Body of pancreas (tissue), 4 donors: ENCODE results near the gene CBR1. TPM values are rescaled to one million over a fixed set of nuclear protein-coding genes. Genes with fewer than 3 reads are reported as not detected.

Experiments used
- ATAC-seq: fragments of 150-250 bp; one replicate; pipeline ENCODE4 v1.9.1; 2016
- DNase-seq, 4 donors: peaks; one replicate each; pipeline ENCODE4 v3.0.0-alpha.2; 2019
- H3K27ac ChIP-seq, 4 donors: fragments of 200-600 bp; sonication (generic); 1 replicate in 3 of 4; 2 replicates in 1 of 4; pipeline versions ENCODE4 v1.5.1 to v1.6.1; 2016 to 2019; ENCODE audit warnings: mild to moderate bottlenecking in 1 of 4, mixed read lengths in 1 of 4, moderate library complexity in 1 of 4
- H3K27me3 ChIP-seq, 2 donors: fragments of 200-600 bp; sonication (generic); one replicate each; pipeline ENCODE4 v1.6.0; 2016; ENCODE audit warnings: mild to moderate bottlenecking in 1 of 2
- H3K36me3 ChIP-seq, 2 donors: fragments of 200-600 bp; sonication (generic); replicated peaks in 1 of 2; 2 replicates each; pipeline ENCODE4 v1.5.1; 2016; ENCODE audit warnings: low read depth in 2 of 2; ENCODE audit not compliant: insufficient read depth in 1 of 2
- H3K4me1 ChIP-seq: fragments of 200-600 bp; sonication (generic); one replicate; pipeline ENCODE4 v1.6.0; 2016
- H3K4me3 ChIP-seq, 2 donors: fragments of 200-600 bp; sonication (generic); 1 replicate in 1 of 2; 2 replicates in 1 of 2; pipeline ENCODE4 v1.5.1; 2016 to 2019
- H3K9me3 ChIP-seq, 3 donors: fragments of 200-600 bp; sonication (generic); 1 replicate in 2 of 3; 2 replicates in 1 of 3; pipeline ENCODE4 v1.5.1; 2016
- CTCF ChIP-seq, 7 experiments: fragments of 450-650 bp in 4 of 7; fragments of 200-600 bp in 3 of 7; sonication (generic) in 3 of 7; IDR thresholded peaks; one replicate each; pipeline ENCODE4 v1.5.1; 2016 to 2019; ENCODE audit warnings: antibody characterized with exemption in 7 of 7
- POLR2A ChIP-seq, 3 donors: fragments of 450-650 bp; IDR thresholded peaks; one replicate each; pipeline ENCODE4 v1.6.1; 2016; ENCODE audit warnings: antibody characterized with exemption in 3 of 3, mild to moderate bottlenecking in 2 of 3
- WGBS, 2 donors: methylation state at CpG; one replicate each; pipeline ENCODE4 v1.1.5; 2017; 5-methylcytosine and 5-hydroxymethylcytosine counted together
- intact Hi-C: fragments of 100-400 bp; cut with DNase I; formaldehyde crosslinking; loops from one replicate; pipeline ENCODE4 v1.15.1; 2023
- total RNA-seq, 2 donors: library from RNA; depleted of rRNA; stranded (reverse); fragments of >200 nt; gene quantifications; one replicate each; pipeline ENCODE4 v1.1.0, GENCODE V29; 2016

The CBR1 gene
- total RNA-seq, 2 donors from 2014 or later: 78.8 to 80.7 TPM

GRCh38 chr21:36047139-36047538 is 22.7 kb upstream of the CBR1 start:
- H3K36me3 ChIP-seq: peaks cover 8 to 29% of the 10 kb centered on the region in 2 donors
- intact Hi-C loops: no loop called here
- no peaks in the 10 kb centered on the region for H3K4me1 ChIP-seq
- no peaks in the 10 kb centered on the region for H3K27me3 ChIP-seq
- no peak overlapping the region for H3K27ac ChIP-seq
- no peaks in the 10 kb centered on the region for H3K9me3 ChIP-seq
- TF ChIP-seq POLR2A (IDR thresholded peaks at IDR 0.05) (no peak), CTCF (IDR thresholded peaks at IDR 0.05) (no peak)
- ATAC-seq (no peak), DNase-seq (no peak)
- WGBS, 2 donors: 83 to 84% methylated on average over 7 of the region's 7 CpGs
- no peak overlapping the region for H3K4me3 ChIP-seq

- 92% methylated on average over 7 of the region's 7 CpGs for WGBS, 2 donors
- ATAC-seq: no peak
- no peaks in the 10 kb centered on the region for H3K27me3 ChIP-seq
- TF ChIP-seq CTCF (IDR thresholded peaks at IDR 0.05) (no peak), POLR2A (IDR thresholded peaks at IDR 0.05) (no peak)
- no peak for DNase-seq
- no peaks in the 10 kb centered on the region for H3K9me3 ChIP-seq
- intact Hi-C loops: no loop called here
- H3K4me3 ChIP-seq: no peak overlapping the region
- no peaks in the 10 kb centered on the region for H3K4me1 ChIP-seq
- H3K27ac ChIP-seq: no peak overlapping the region
- H3K36me3 ChIP-seq: peaks cover 8 to 29% of the 10 kb centered on the region in 2 donors
Measured at GRCh38 chr21:36048357-36048756, 21.5 kb upstream of the CBR1 start.

- Histone ChIP-seq H3K36me3 (peaks cover 17 to 33% of the 10 kb centered on the region in 2 donors), H3K9me3 (no peaks in the 10 kb centered on the region), H3K4me3 (no peak overlapping the region), H3K4me1 (peaks cover 6% of the 10 kb centered on the region), H3K27me3 (no peaks in the 10 kb centered on the region), H3K27ac (no peak overlapping the region)
- ATAC-seq: no peak
- 80 to 83% methylated on average over 10 of the region's 10 CpGs for WGBS, 2 donors
- TF ChIP-seq CTCF (IDR thresholded peaks at IDR 0.05): no peak
- TF ChIP-seq POLR2A (IDR thresholded peaks at IDR 0.05): no peak
- no peak for DNase-seq
- intact Hi-C loops: loop anchor here (10.0 kb wide), 1 partner anchor 62 kb away; no protein-coding TSS in a partner anchor
Measured at GRCh38 chr21:36052860-36053714, 16.7 kb upstream of the CBR1 start.

GRCh38 chr21:36053715-36054062 is 16.1 kb upstream of the CBR1 start:
- DNase-seq: no peak
- intact Hi-C loops: loop anchor here (10.0 kb wide), 1 partner anchor 61 kb away; no protein-coding TSS in a partner anchor
- TF ChIP-seq POLR2A (IDR thresholded peaks at IDR 0.05) (no peak), CTCF (IDR thresholded peaks at IDR 0.05) (no peak)
- Histone ChIP-seq H3K36me3 (peaks cover 17 to 29% of the 10 kb centered on the region in 2 donors), H3K9me3 (no peaks in the 10 kb centered on the region), H3K27me3 (no peaks in the 10 kb centered on the region), H3K4me1 (peaks cover 11% of the 10 kb centered on the region), H3K27ac (no peak overlapping the region), H3K4me3 (no peak overlapping the region)
- 71 to 79% methylated on average over 3 of the region's 3 CpGs for WGBS, 2 donors
- no peak for ATAC-seq
